Left renal cortex interstitium (tissue), 4 donors: ENCODE results near the gene UBE2Z. TPM values are rescaled to one million over a fixed set of nuclear protein-coding genes. Genes with fewer than 3 reads are reported as not detected.

Experiments
- DNase-seq, 4 donors: peaks; one replicate each; pipeline ENCODE4 v3.0.0-alpha.2; 2013; ENCODE audit warnings: low read depth in 4 of 4, low spot score in 2 of 4, missing footprints in 1 of 4
- polyA plus RNA-seq, 4 donors: library from polyadenylated mRNA; unstranded; fragments of 120-200 nt; gene quantifications; one replicate each; pipeline ENCODE4 v1.2.1, GENCODE V29; 2013; ENCODE audit not compliant: insufficient read length in 4 of 4

UBE2Z gene
- polyA plus RNA-seq, 4 donors: 90.3 to 111 (median 96.7) TPM

- DNase-seq: no peak
Observed at GRCh38 chr17:48952904-48953303, 44.7 kb downstream of the UBE2Z start.

GRCh38 chr17:48954300-48954755 is 46.1 kb downstream of the UBE2Z start:
- no peak for DNase-seq

- DNase-seq: no peak
Observed at GRCh38 chr17:48960834-48961515, 52.8 kb downstream of the UBE2Z start.

GRCh38 chr17:48961516-48962233 is 53.5 kb downstream of the UBE2Z start:
- no peak for DNase-seq

- DNase-seq: no peak
Observed at GRCh38 chr17:48970224-48970623, 62.0 kb downstream of the UBE2Z start.

GRCh38 chr17:48970865-48971687 is 62.9 kb downstream of the UBE2Z start:
- DNase-seq: no peak

GRCh38 chr17:48972749-48973097 is 64.5 kb downstream of the UBE2Z start:
- no peak for DNase-seq

- no peak for DNase-seq
Observed at GRCh38 chr17:48973806-48974205, 65.6 kb downstream of the UBE2Z start.

Other genes starting within 250 kb of the UBE2Z start
- gene PRAC1, start 185.9 kb upstream of the UBE2Z start, polyA plus RNA-seq: not detected
- gene PRAC2, start 185.2 kb upstream of the UBE2Z start, polyA plus RNA-seq: not detected
- gene HOXB13, start 179.7 kb upstream of the UBE2Z start, polyA plus RNA-seq: not detected
- gene TTLL6, start 91.2 kb upstream of the UBE2Z start, polyA plus RNA-seq: under 1 TPM; 0.35 to 0.60 (median 0.47) TPM
- gene CALCOCO2, start 77.4 kb upstream of the UBE2Z start, polyA plus RNA-seq: 10 to 100 TPM; 61.7 to 94.5 (median 82.6) TPM
- gene ATP5MC1, start 15.6 kb upstream of the UBE2Z start, polyA plus RNA-seq: 100 to 1,000 TPM; 142 to 168 (median 153) TPM
- 100 to 1,000 TPM in 3 of 4 donors, 10 to 100 TPM in 1; 88.9 to 109 (median 106) TPM for gene SNF8, start 36.4 kb downstream of the UBE2Z start, polyA plus RNA-seq
- gene GIP, start 60.2 kb downstream of the UBE2Z start, polyA plus RNA-seq: not detected
- gene IGF2BP1, start 89.0 kb downstream of the UBE2Z start, polyA plus RNA-seq: 10 to 100 TPM; 12.1 to 28.2 (median 20.7) TPM
- gene B4GALNT2, start 224.4 kb downstream of the UBE2Z start, polyA plus RNA-seq: 1 to 10 TPM in 2 of 4 donors, under 1 TPM in 2; 0.48 to 2.0 (median 1.1) TPM